ENCODE data around the gene DAZAP2. TPM values are rescaled to one million over a fixed set of nuclear protein-coding genes. Genes with fewer than 3 reads are reported as not detected.

The DAZAP2 gene
- polyA plus RNA-seq, 1 donor from 2014 or later: 97.9 TPM

GRCh38 chr12:51198568-51199365 is 39.9 kb upstream of the DAZAP2 start:
- H3K36me3 ChIP-seq (ENCODE audit: insufficient read depth, low read length): peaks cover 4% of the 10 kb centered on the region
- no peak overlapping the region for H3K4me2 ChIP-seq (ENCODE audit: low read length)
- no peaks in the 10 kb centered on the region for H4K20me1 ChIP-seq (ENCODE audit: insufficient read depth)
- no peak overlapping the region for H3K4me3 ChIP-seq (ENCODE audit: low read length)
- H2AFZ ChIP-seq (ENCODE audit: low read depth, low read length): no peak overlapping the region
- H3K9ac ChIP-seq (ENCODE audit: low read length): no peak overlapping the region
- H3K79me2 ChIP-seq (replicated peaks; ENCODE audit: insufficient read depth, low read length): no peaks in the 10 kb centered on the region
- no peak overlapping the region for H3K27ac ChIP-seq (ENCODE audit: low read length)
- no peaks in the 10 kb centered on the region for H3K9me3 ChIP-seq (ENCODE audit: low read length)
- H3K27me3 ChIP-seq (ENCODE audit: insufficient read depth, low read depth, low read length): no peaks in the 10 kb centered on the region
- H3F3A ChIP-seq (ENCODE audit: insufficient read depth, low read length, poor library complexity, severe bottlenecking): no peaks in the 10 kb centered on the region
- no peaks in the 10 kb centered on the region for H3K9me2 ChIP-seq (ENCODE audit: insufficient read depth, low read length)
- TF ChIP-seq SMC3 (conservative IDR thresholded peaks at IDR 0.05; ENCODE audit: poor library complexity) (no peak), REST (IDR thresholded peaks at IDR 0.05; ENCODE audit: borderline replicate concordance) (no peak), MXI1 (conservative IDR thresholded peaks at IDR 0.05; ENCODE audit: poor library complexity, severe bottlenecking) (no peak), RAD21 (conservative IDR thresholded peaks at IDR 0.05) (no peak), TAF1 (IDR thresholded peaks at IDR 0.05; ENCODE audit: low read depth) (no peak), EP300 (conservative IDR thresholded peaks at IDR 0.05; ENCODE audit: poor library complexity, severe bottlenecking) (no peak), EZH2 (IDR thresholded peaks at IDR 0.05; ENCODE audit: borderline replicate concordance, insufficient read depth, low read length, poor library complexity, severe bottlenecking) (no peak), POLR2AphosphoS5 (IDR thresholded peaks at IDR 0.05) (no peak)
- TF ChIP-seq, protein P1, sequence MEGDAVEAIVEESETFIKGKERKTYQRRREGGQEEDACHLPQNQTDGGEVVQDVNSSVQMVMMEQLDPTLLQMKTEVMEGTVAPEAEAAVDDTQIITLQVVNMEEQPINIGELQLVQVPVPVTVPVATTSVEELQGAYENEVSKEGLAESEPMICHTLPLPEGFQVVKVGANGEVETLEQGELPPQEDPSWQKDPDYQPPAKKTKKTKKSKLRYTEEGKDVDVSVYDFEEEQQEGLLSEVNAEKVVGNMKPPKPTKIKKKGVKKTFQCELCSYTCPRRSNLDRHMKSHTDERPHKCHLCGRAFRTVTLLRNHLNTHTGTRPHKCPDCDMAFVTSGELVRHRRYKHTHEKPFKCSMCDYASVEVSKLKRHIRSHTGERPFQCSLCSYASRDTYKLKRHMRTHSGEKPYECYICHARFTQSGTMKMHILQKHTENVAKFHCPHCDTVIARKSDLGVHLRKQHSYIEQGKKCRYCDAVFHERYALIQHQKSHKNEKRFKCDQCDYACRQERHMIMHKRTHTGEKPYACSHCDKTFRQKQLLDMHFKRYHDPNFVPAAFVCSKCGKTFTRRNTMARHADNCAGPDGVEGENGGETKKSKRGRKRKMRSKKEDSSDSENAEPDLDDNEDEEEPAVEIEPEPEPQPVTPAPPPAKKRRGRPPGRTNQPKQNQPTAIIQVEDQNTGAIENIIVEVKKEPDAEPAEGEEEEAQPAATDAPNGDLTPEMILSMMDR (IDR thresholded peaks at IDR 0.05; ENCODE audit: poor library complexity, severe bottlenecking): no peak

GRCh38 chr12:51199366-51199945 is 39.2 kb upstream of the DAZAP2 start:
- Histone ChIP-seq H3K27ac (ENCODE audit: low read length) (no peak overlapping the region), H4K20me1 (ENCODE audit: insufficient read depth) (no peaks in the 10 kb centered on the region), H3K4me2 (ENCODE audit: low read length) (no peak overlapping the region), H3K9ac (ENCODE audit: low read length) (no peak overlapping the region), H3K9me2 (ENCODE audit: insufficient read depth, low read length) (no peaks in the 10 kb centered on the region), H3K9me3 (ENCODE audit: low read length) (no peaks in the 10 kb centered on the region), H3K27me3 (ENCODE audit: insufficient read depth, low read depth, low read length) (no peaks in the 10 kb centered on the region), H3K36me3 (ENCODE audit: insufficient read depth, low read length) (peaks cover 4% of the 10 kb centered on the region), H3F3A (ENCODE audit: insufficient read depth, low read length, poor library complexity, severe bottlenecking) (no peaks in the 10 kb centered on the region), H3K4me3 (ENCODE audit: low read length) (no peak overlapping the region), H3K79me2 (replicated peaks; ENCODE audit: insufficient read depth, low read length) (no peaks in the 10 kb centered on the region), H2AFZ (ENCODE audit: low read depth, low read length) (no peak overlapping the region)
- TF ChIP-seq TAF1 (IDR thresholded peaks at IDR 0.05; ENCODE audit: low read depth): no peak
- TF ChIP-seq RAD21 (conservative IDR thresholded peaks at IDR 0.05): no peak
- TF ChIP-seq EP300 (conservative IDR thresholded peaks at IDR 0.05; ENCODE audit: poor library complexity, severe bottlenecking): no peak
- no peak for TF ChIP-seq EZH2 (IDR thresholded peaks at IDR 0.05; ENCODE audit: borderline replicate concordance, insufficient read depth, low read length, poor library complexity, severe bottlenecking)
- TF ChIP-seq MXI1 (conservative IDR thresholded peaks at IDR 0.05; ENCODE audit: poor library complexity, severe bottlenecking): no peak
- no peak for TF ChIP-seq REST (IDR thresholded peaks at IDR 0.05; ENCODE audit: borderline replicate concordance)

All from neural cell (in vitro differentiated cells).